ENCODE results near the gene MAST4.
"Not testable (repeated sequence)": the region's sequence is repeated elsewhere in the genome, so short reads cannot be mapped to it uniquely, and the experiment has no call there.

DNA sequence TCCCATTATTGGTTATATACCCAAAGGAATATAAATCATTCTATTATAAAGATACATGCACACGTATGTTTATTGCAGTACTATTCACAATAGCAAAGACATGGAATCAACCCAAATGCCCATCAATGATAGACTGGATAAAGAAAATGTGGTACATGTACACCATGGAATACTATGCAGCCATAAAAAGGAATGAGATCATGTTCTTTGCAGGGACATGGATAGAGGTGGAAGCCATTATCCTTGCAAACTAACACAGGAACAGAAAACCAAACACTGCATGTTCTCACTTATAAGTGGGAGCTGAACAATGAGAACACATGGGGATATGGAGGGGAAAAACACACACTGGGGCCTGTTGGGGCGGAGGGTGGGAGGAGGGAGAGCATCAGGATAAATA is 99.6 kb downstream of the MAST4 start:
- not testable (repeated sequence) for TF ChIP-seq FIP1L1 (IDR thresholded peaks at IDR 0.05; ENCODE audit: borderline replicate concordance, insufficient read depth, low read depth, low read length); KLF9 (CRISPR knock-in tag; IDR thresholded peaks at IDR 0.05; ENCODE audit: low read depth); YY1 (IDR thresholded peaks at IDR 0.05; ENCODE audit: insufficient read depth, insufficient replicate concordance, low read depth, low read length); FOXK2 (IDR thresholded peaks at IDR 0.05); SIN3A (IDR thresholded peaks at IDR 0.05; ENCODE audit: borderline replicate concordance, low read depth, low read length)
- TF ChIP-seq, protein P1, sequence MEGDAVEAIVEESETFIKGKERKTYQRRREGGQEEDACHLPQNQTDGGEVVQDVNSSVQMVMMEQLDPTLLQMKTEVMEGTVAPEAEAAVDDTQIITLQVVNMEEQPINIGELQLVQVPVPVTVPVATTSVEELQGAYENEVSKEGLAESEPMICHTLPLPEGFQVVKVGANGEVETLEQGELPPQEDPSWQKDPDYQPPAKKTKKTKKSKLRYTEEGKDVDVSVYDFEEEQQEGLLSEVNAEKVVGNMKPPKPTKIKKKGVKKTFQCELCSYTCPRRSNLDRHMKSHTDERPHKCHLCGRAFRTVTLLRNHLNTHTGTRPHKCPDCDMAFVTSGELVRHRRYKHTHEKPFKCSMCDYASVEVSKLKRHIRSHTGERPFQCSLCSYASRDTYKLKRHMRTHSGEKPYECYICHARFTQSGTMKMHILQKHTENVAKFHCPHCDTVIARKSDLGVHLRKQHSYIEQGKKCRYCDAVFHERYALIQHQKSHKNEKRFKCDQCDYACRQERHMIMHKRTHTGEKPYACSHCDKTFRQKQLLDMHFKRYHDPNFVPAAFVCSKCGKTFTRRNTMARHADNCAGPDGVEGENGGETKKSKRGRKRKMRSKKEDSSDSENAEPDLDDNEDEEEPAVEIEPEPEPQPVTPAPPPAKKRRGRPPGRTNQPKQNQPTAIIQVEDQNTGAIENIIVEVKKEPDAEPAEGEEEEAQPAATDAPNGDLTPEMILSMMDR (CRISPR knock-in tag; IDR thresholded peaks at IDR 0.05): not testable (repeated sequence)

Data from HepG2 (cell line).